GM21717 (cell line): ENCODE measurements around the gene LY6G6D.
A peak's percentile ranks its signal among the peaks of the same experiment; 100 is the strongest.
"Not testable (repeated sequence)": the region's sequence is repeated elsewhere in the genome, so short reads cannot be mapped to it uniquely, and the experiment has no call there.

ENCODE experiments used
- ATAC-seq: cut with Tn5 transposase; IDR thresholded peaks from one replicate; pipeline ENCODE4 v1.9.1; 2021; ENCODE audit warnings: mild to moderate bottlenecking, moderate library complexity; ENCODE audit not compliant: unreplicated experiment

The LY6G6D gene

GRCh38 chr6:31691564-31692108 is 23.5 kb upstream of the LY6G6D start:
- no peak for ATAC-seq

GRCh38 chr6:31692353-31692752 is 22.8 kb upstream of the LY6G6D start:
- no peak for ATAC-seq

DNA sequence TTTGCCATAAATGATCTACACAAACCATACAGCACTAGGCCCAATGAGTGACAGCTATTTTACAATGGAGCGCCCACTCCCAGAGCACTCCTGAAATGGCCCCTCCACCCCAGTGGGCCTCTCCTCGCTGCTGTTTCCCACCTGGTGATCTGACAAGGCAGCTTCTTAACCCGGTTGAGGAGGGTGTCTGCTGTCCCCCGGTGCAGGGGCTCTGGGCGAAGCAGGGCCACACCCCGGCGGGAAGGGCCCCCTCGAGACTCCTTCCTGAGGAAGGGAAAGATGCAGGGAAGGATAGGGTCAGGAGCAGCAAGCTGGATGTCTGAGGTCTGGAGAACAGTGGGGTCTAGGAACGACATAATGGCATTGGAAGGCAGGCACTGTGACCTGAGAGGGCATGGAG is 22.3 kb upstream of the LY6G6D start:
- no peak for ATAC-seq

GRCh38 chr6:31693535-31693934 is 21.6 kb upstream of the LY6G6D start:
- no peak for ATAC-seq

GRCh38 chr6:31697555-31697954 is 17.6 kb upstream of the LY6G6D start:
- ATAC-seq, result no peak

DNA sequence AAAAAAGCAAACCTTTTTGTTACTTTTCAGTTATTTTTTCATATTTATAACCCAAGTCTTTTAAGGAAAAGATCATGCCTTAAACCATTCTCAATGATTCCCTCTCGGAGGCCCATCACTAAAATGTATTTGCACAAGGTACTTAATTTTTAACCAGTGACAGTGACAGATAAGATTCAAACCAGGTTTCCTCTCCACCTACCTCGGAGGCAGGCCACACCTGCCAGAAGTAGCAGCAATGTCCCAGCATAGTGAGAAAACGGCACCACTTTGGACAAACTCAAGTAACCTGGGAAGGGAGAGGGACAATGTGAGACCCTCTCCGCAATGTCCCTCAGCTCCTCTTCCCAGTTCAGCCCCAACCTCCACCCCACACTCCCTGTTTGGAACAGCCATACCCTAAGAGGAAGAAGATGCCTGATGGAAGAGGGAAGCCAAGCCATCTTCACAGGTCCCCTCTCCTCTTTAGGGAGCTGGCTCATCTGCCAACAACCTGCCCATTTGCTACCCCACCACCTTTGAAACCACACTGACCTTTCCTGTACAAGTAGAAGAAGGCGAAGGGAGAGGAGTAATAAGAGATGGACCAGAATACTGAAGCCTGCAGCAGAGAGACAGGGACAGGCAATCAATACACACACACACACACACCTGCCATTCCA is 14.3 kb upstream of the LY6G6D start:
- ATAC-seq, result no peak

DNA sequence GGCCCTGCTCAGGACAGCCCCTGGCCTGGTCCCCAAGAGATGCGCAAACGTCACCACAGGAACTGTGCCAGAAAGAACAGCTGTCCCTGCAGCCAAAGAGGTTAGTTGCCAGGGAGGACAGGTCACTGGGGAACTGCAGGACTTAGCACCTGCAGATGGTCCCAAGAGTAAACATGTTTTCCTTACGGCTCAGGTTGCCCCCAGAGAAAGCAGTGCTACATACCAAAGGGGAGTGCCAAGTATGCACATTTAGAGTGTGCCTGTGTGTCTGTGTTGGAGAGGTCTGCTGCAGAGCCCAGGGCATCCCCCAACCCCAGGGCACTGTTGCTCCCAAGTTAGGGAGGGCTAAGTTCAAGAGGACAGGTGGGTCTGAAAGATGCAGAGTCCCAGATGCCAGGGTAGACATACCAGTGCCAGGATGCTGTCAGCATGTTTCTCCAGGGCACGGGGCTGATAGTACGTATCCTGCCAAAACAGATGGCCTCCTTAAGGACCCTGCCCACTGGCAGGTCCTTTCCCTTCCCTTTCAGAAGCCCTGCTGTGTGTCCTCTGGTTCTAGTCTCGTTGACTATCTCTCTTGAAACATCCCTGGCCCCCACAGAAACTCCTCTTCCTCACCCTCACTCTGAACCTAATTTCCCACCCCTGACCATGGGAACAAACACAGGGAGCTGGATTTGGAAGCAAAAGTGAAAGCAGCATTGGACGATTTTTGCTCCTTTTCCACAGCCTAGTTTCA is 13.3 kb upstream of the LY6G6D start:
- no peak for ATAC-seq

GRCh38 chr6:31702405-31702818 is 12.7 kb upstream of the LY6G6D start:
- ATAC-seq, result no peak

DNA sequence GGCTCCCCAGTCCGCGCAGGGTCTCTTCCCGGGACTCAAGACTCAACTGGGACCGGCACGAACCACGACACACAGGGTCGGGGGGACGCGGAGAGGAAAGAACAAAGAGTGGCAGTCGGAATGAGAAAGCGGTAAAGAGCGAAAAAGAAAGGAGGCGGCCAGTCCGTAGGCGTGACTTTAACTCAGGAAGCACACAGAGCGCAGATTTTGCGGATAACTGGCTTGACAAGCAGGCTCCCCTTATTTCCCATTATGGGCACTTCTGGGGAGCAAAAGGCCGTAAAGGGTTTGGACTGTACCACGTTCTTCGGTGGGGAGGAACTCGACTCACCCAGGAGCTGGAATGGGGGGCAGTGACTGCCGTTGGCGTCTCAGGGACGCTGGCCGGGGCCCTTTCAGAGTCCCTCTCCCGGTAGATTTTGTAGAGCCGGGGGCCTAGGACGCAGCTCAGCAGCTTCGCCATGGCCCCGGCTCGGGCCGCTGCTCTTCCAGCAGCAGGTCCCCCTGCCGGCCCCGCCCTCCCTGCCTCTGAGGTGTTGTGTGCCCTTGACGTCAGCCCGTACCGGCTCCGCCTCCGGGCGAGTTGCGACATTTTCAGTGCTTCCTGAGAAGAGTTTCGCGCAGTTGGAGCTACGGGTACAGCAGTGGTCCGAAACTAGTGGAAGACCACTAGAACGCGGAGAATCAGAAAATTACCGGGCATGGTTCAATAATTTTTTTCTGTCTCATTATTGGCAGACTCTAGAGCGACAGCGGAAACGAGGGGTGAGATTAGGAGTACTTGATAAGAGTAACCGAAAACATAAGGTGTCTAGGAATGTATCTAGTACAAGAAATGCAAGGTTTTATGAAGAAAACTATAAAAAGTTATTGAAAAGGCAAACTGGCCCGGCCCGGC is 12.1 kb upstream of the LY6G6D start, which contains the start of gene ABHD16A:
ABHD16A (minus strand) TSS at position 506 of the 898 bp plus-strand sequence; CDS start at position 463, 43 bp downstream.
- ATAC-seq, result peak; percentile 73

- ATAC-seq, result no peak
Measured at GRCh38 chr6:31705931-31706330, 9.2 kb upstream of the LY6G6D start.

DNA sequence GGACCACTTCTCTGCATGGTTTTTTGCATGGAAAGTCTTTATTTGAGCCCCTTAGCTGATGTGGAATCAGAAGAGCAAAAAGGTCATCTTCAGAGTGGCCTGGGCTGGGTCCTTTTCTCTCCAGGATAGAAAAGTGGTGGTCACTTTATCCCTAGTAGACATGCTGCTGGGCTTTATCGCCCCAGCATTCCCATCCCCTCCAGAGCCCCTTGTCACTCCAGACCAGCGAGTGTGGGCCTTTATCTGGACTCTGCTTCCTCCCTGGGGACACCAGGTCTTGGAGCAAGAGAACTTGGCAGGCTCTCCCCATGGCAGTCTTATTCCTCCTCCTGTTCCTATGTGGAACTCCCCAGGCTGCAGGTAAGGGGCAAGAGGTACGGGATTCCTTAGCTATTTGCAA is 8.5 kb upstream of the LY6G6D start, which contains the start of gene LY6G6F:
LY6G6F (plus strand) TSS at position 268 of the 400 bp plus-strand sequence; CDS start at position 309, 41 bp downstream.
- ATAC-seq, result no peak

DNA sequence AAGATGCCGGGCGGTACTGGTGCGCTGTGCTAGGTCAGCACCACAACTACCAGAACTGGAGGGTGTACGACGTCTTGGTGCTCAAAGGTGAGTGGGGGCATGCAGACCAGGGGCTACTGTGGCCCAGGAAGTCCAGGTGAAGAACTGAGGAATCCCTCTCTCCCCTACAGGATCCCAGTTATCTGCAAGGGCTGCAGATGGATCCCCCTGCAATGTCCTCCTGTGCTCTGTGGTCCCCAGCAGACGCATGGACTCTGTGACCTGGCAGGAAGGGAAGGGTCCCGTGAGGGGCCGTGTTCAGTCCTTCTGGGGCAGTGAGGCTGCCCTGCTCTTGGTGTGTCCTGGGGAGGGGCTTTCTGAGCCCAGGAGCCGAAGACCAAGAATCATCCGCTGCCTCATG is 7.4 kb upstream of the LY6G6D start:
- no peak for ATAC-seq

GRCh38 chr6:31708224-31708623 is 6.9 kb upstream of the LY6G6D start:
- ATAC-seq, result no peak

GRCh38 chr6:31709157-31709556 is 6.0 kb upstream of the LY6G6D start:
- not testable (repeated sequence) for ATAC-seq

DNA sequence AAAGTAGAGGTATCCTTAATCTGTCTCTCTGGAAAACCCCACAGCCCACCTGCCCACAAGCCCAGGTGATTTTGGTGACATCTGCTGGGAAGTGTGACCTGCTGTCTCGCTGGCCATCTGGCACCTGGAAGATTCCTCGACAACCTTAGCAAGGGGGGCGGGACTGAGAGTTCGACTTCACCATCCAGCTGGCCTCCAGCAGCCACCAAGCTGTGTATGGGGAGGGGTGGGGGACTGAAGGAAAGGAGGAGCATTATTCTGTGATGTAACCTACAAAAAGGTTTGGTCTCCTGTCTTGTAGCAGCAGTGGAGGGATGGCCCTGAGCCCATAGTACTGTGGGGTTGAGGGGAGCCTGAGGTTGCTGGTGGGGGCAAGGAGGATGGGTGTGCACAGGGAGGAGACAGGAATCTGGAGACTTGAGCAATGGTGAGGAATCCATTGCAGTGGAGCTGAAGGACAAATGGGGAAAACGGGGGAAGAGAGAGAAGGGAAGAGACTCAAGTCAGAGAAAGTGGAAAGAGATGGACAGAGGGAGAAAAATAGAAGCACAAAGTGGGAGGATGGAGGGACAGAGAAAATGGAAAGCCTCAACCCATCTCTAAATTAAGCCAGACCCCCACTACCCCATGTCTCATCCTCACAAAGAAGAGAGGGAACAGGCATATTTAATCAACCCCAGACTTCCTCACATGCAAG is 4.5 kb upstream of the LY6G6D start:
- ATAC-seq, result no peak

DNA sequence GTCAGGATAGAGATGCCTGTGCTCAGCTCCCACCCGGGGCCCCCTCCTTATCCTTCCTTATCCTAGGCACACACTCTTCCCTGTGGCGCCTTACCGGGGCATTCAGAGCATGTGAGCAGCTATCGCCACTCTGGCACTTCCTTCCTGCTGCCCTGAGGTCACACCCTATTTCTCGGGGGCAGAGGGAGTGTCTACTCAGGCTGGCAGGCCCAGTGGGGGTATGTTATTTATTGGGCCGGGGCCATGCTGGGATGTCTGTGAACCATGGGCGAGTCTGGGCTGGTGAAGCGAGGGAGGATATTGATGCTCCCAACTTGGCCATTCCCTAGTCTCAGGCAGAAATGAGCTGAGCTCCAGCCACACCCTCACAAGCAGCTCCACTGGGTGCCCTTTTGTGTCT is 3.9 kb upstream of the LY6G6D start:
- no peak for ATAC-seq

- no peak for ATAC-seq
Measured at GRCh38 chr6:31712296-31712695, 2.9 kb upstream of the LY6G6D start.

- no peak for ATAC-seq
Measured at GRCh38 chr6:31713465-31713864, 1.7 kb upstream of the LY6G6D start.

DNA sequence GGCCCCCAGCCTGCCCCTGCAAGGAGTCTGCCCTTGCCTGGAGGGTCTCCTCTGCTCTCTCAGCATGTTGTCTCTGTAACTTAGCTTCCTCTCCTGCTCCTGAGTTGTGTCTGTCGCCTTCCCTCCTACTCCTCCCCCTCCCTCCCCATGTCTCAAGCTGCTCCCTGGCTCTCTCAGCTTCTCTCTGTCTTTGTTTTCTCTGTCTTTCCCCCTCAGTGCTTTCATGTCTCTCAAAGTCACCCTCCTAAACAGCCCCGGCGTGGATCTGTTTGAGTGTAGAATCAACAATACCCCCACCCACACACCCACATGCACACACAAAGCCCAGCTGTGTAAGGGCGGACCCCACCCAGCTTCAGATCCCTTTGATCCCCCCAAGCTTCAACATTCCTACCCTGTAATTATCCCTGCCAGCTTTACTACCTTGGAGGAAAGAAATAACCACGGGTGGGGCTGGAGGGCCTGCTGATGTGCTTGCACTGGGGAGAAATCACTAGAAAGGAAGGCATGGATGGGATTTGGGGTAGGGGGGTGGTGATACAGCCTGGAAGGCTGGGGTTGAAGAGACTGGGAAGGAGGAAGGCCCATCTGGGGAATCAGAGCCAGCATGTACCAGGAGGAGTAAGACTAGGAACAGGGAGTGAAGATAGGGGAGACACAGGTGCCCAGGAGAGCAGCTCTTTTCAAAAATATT is 1.0 kb upstream of the LY6G6D start:
- ATAC-seq, result no peak
